B cell (primary cell): ENCODE results near the gene AK1. TPM values are rescaled to one million over a fixed set of nuclear protein-coding genes. Genes with fewer than 3 reads are reported as not detected.

Experiments
- ATAC-seq: fragments of 200-7000 bp; cut with Tn5 transposase; one replicate; pipeline ENCODE4 v1.10.0; 2021; ENCODE audit warnings: low read depth, mild to moderate bottlenecking, moderate number of reproducible peaks, moderate library complexity
- CTCF ChIA-PET: fragments of 350-600 bp; sonication (Branson Sonifier 250); formaldehyde crosslinking; loops from one replicate; lab custom pipeline; 2021; ENCODE audit warnings: antibody characterized with exemption, inconsistent platforms; lab: Charles Lee
- POLR2A ChIA-PET: fragments of 350-600 bp; sonication (Branson Sonifier 250); formaldehyde crosslinking; loops from one replicate; lab custom pipeline; 2021; ENCODE audit warnings: antibody characterized with exemption; lab: Charles Lee
- DNase-seq: peaks from one replicate; pipeline ENCODE4 v3.0.0; 2013
- H2AFZ ChIP-seq: 2 replicates; pipeline ENCODE4 v1.6.1; 2012; ENCODE audit warnings: mild to moderate bottlenecking, low read depth, low read length; ENCODE audit not compliant: insufficient read depth, poor library complexity, severe bottlenecking
- H3K27ac ChIP-seq, 2 donors: 1 replicate in 1 of 2; 2 replicates in 1 of 2; pipeline ENCODE4 v1.5.1; 2012 to 2013; ENCODE audit warnings: low read length in 2 of 2, mild to moderate bottlenecking in 2 of 2, moderate library complexity in 1 of 2
- H3K27me3 ChIP-seq, 4 experiments: fragments of 200-600 bp in 1 of 4; sonication (generic) in 1 of 4; replicated peaks in 1 of 4; 1 replicate in 2 of 4; 2 replicates in 2 of 4; pipeline versions ENCODE4 v1.6.1 to v1.7.0; 2013 to 2016; ENCODE audit warnings: low read length in 3 of 4, mild to moderate bottlenecking in 2 of 4, mixed read lengths in 1 of 4, moderate library complexity in 1 of 4; ENCODE audit not compliant: insufficient read depth in 4 of 4, control insufficient read depth in 3 of 4; ENCODE audit errors: control extremely low read depth in 1 of 4
- H3K36me3 ChIP-seq, 2 experiments: replicated peaks in 1 of 2; 1 replicate in 1 of 2; 2 replicates in 1 of 2; pipeline versions ENCODE4 v1.6.1 to v1.7.1; 2013; ENCODE audit warnings: low read length in 1 of 2; ENCODE audit not compliant: insufficient read depth in 2 of 2, control insufficient read depth in 1 of 2; ENCODE audit errors: control extremely low read depth in 1 of 2, extremely low read depth in 1 of 2
- H3K4me1 ChIP-seq, 2 donors: fragments of 200-600 bp in 1 of 2; sonication (generic) in 1 of 2; 1 replicate in 1 of 2; 2 replicates in 1 of 2; pipeline versions ENCODE4 v1.5.1 to v1.6.1; 2013 to 2017; ENCODE audit warnings: low read length in 2 of 2; ENCODE audit not compliant: control insufficient read depth in 2 of 2, insufficient read depth in 2 of 2
- H3K4me2 ChIP-seq: replicated peaks from 2 replicates; pipeline ENCODE3; 2012; ENCODE audit warnings: mild to moderate bottlenecking, low read depth, low read length; ENCODE audit not compliant: poor library complexity, severe bottlenecking
- H3K4me3 ChIP-seq, 5 experiments: fragments of 200-600 bp in 1 of 5; sonication (generic) in 1 of 5; 1 replicate in 3 of 5; 2 replicates in 2 of 5; pipeline versions ENCODE4 v1.5.1 to v1.7.0; 2011 to 2016; ENCODE audit warnings: low read length in 4 of 5, mild to moderate bottlenecking in 4 of 5, low read depth in 2 of 5, control low read depth in 1 of 5, moderate library complexity in 1 of 5; ENCODE audit not compliant: insufficient read depth in 1 of 5; ENCODE audit errors: control extremely low read depth in 1 of 5, extremely low read depth in 1 of 5
- H3K79me2 ChIP-seq: fragments of 200-600 bp; sonication (generic); one replicate; pipeline ENCODE4 v1.6.0; 2016; ENCODE audit warnings: low read length; ENCODE audit not compliant: control insufficient read depth, insufficient read depth
- H3K9ac ChIP-seq: fragments of 200-600 bp; sonication (generic); 2 replicates; pipeline ENCODE4 v1.6.1; 2017; ENCODE audit warnings: mild to moderate bottlenecking, low read length, moderate library complexity
- H3K9me3 ChIP-seq, 3 donors: one replicate each; pipeline versions ENCODE4 v1.6.1 to v1.7.1; 2013; ENCODE audit warnings: low read length in 2 of 3; ENCODE audit not compliant: control insufficient read depth in 2 of 3, insufficient read depth in 1 of 3; ENCODE audit errors: control extremely low read depth in 1 of 3
- H4K20me1 ChIP-seq: 2 replicates; pipeline ENCODE4 v1.6.0; 2012; ENCODE audit warnings: mild to moderate bottlenecking, low read length; ENCODE audit not compliant: insufficient read depth, control insufficient read depth, poor library complexity, severe bottlenecking
- H3K27ac Mint-ChIP-seq: one replicate; pipeline ENCODE4 v1.8.0; 2021; ENCODE audit warnings: mixed read lengths
- H3K27me3 Mint-ChIP-seq: one replicate; pipeline ENCODE4 v1.8.0; 2021; ENCODE audit warnings: mixed read lengths
- H3K4me1 Mint-ChIP-seq: one replicate; pipeline ENCODE4 v1.8.0; 2021; ENCODE audit warnings: mixed read lengths
- H3K4me3 Mint-ChIP-seq: one replicate; pipeline ENCODE4 v1.8.0; 2021; ENCODE audit warnings: mixed read lengths
- H3K9me3 Mint-ChIP-seq: one replicate; pipeline ENCODE4 v1.8.0; 2022; ENCODE audit warnings: mixed read lengths; ENCODE audit not compliant: insufficient read depth
- CTCF ChIP-seq: fragments of 200-600 bp; IDR thresholded peaks from one replicate; pipeline ENCODE4 v1.8.0; 2022; ENCODE audit warnings: antibody characterized with exemption, mild to moderate bottlenecking
- EZH2 ChIP-seq: IDR thresholded peaks from 2 replicates; pipeline ENCODE4 v1.6.1; 2012; ENCODE audit warnings: borderline replicate concordance, low read depth, mild to moderate bottlenecking, moderate library complexity, low read length; ENCODE audit not compliant: insufficient read depth, poor library complexity, severe bottlenecking
- WGBS: methylation state at CpG from one replicate; pipeline ENCODE4 v1.1.5; 2013; ENCODE audit warnings: missing lambda C conversion rate; ENCODE audit not compliant: insufficient coverage; 5-methylcytosine and 5-hydroxymethylcytosine counted together
- intact Hi-C: fragments of 100-400 bp; cut with micrococcal nuclease; formaldehyde crosslinking; loops from one replicate; pipeline ENCODE4 v1.10.0; 2022
- polyA plus RNA-seq: library from polyadenylated mRNA; depleted of rRNA; stranded (reverse); fragments of >200 nt; gene quantifications from 2 replicates; pipeline ENCODE4 v1.2.3, GENCODE V29; 2012
- total RNA-seq, 2 donors: library from RNA; stranded (reverse); fragments of 120-200 nt in 1 of 2; gene quantifications; 1 replicate in 1 of 2; 2 replicates in 1 of 2; pipeline versions ENCODE4 v1.2.3 to v1.2.4, GENCODE V29; 2013 to 2022

Gene AK1
- total and polyA plus RNA-seq, 2 donors (not counting 1 experiment from before 2014, with no cell fraction given), result 28.0 to 31.8 TPM

DNA sequence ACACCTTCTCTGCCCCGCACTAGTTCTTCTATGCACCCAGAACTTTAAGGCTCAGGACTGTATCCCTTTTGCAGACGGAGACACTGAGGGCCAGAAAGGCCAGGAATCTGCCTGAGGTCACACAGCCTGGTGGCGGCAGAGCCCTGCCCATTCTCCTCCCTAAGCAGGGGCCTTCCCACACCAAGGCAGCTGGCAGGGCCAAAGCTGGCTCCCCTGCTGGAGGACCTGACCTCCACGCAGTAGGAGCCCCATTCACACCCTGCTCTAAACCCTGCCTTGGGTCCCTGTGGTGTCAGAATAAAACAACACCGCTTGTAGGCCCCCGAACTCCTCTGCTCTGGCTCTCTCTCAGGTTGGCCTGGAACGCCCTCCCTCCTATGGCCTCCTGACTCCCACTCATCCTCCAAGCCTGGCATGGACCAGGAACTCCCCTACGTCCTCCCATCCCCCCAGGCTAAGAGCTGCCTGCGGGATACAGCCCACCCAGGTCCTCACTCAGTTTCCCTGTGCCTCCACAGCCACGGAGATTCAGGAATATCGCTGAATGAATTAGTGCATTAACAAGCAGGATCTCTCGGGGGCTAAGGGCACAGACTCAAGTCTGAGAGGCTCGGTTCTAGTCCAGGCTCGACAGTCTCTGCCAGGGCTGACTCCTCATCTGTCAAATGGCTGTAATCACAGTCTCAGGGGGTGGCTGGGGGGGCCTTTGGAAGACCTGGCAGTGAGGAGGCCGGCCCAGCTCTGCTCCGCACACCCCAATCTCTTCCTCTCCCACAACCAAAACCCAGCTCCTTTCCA lies 19.1 kb upstream of the AK1 start:
- Histone ChIP-seq H3K4me2 (peak overlapping the region; percentile 62), H3K9ac (no peak overlapping the region), H3K27ac (no peak overlapping the region), H3K79me2 (peaks cover 19% of the 10 kb centered on the region), H4K20me1 (peaks cover 5% of the 10 kb centered on the region), H3K9me3 (peaks cover 0 to 38% (median 9%) of the 10 kb centered on the region in 3 donors), H2AFZ (no peak overlapping the region), H3K27me3 (no peaks in the 10 kb centered on the region), H3K4me3 (no peak overlapping the region), H3K4me1 (peaks cover 25 to 42% of the 10 kb centered on the region in 2 donors), H3K36me3 (peaks cover 0 to 38% of the 10 kb centered on the region in 2 experiments)
- ATAC-seq (no peak), DNase-seq (peak; percentile 10)
- TF ChIP-seq EZH2 (no peak), CTCF (no peak)
- WGBS, result 97% methylated on average over 15 of the region's 16 CpGs
- peak overlapping the region; percentile 61 for H3K27ac Mint-ChIP-seq
- intact Hi-C loops, result no loop called here
- ChIA-PET POLR2A (interaction anchor here (1.1 to 12.6 kb wide), 5 partner anchors 10 to 126 kb away, joined by 3 to 228 read pairs (median 6); partner anchors contain the start of gene ST6GALNAC4), CTCF (interaction anchor here (0.9 kb wide), 2 partner anchors 25 to 27 kb away, joined by 3 to 4 read pairs; no protein-coding TSS in a partner anchor)
- H3K4me3 Mint-ChIP-seq, result peak overlapping the region; percentile 55
- H3K9me3 Mint-ChIP-seq, result peaks cover 6% of the 10 kb centered on the region
- no peaks in the 10 kb centered on the region for H3K27me3 Mint-ChIP-seq
- peaks cover 35% of the 10 kb centered on the region for H3K4me1 Mint-ChIP-seq

DNA sequence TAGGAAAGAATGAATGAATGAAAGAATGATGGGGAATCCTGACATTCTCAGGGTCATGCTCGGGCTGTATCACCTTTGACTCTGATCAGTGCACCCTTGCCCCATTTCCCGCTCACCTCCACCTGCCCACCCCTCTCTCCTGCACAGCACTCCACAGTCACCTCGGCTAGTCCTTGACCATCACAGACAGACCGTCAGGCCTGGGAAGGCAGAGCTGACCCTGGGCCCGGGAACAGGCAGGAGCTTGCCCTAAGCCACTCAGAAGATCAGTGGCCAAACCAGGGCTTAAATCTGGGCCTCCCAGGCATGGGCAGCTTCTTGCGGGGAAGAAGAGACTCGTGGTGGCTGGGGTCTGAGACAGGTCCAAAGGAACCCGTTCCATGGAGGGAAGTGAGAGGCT lies 18.3 kb upstream of the AK1 start:
- intact Hi-C loops, result no loop called here

More for the DNA sequence above, 18.3 kb upstream of the AK1 start:
- H3K4me2 ChIP-seq, result no peak overlapping the region
- ChIA-PET POLR2A (interaction anchor here (12.6 kb wide), 1 partner anchor 20 kb away, joined by 228 read pairs; the partner anchor contains the start of gene ST6GALNAC4), CTCF (no interaction called here)
- no peak overlapping the region for H3K4me3 ChIP-seq
- H3K9ac ChIP-seq, result no peak overlapping the region
- peaks cover 0 to 38% (median 9%) of the 10 kb centered on the region in 3 donors for H3K9me3 ChIP-seq
- H3K36me3 ChIP-seq, result peaks cover 0 to 38% of the 10 kb centered on the region in 2 experiments
- peaks cover 6% of the 10 kb centered on the region for H3K9me3 Mint-ChIP-seq
- H3K79me2 ChIP-seq, result peaks cover 19% of the 10 kb centered on the region
- 98% methylated on average over 8 of the region's 8 CpGs for WGBS
- peak overlapping the region; percentile 61 for H3K27ac Mint-ChIP-seq
- H3K27me3 ChIP-seq, result no peaks in the 10 kb centered on the region
- no peak overlapping the region for H2AFZ ChIP-seq
- no peak for TF ChIP-seq EZH2
- TF ChIP-seq CTCF, result no peak
- peaks cover 5% of the 10 kb centered on the region for H4K20me1 ChIP-seq
- DNase-seq (no peak), ATAC-seq (no peak)
- peaks cover 20 to 34% of the 10 kb centered on the region in 2 donors for H3K4me1 ChIP-seq
- no peak overlapping the region for H3K4me3 Mint-ChIP-seq
- no peaks in the 10 kb centered on the region for H3K27me3 Mint-ChIP-seq
- H3K27ac ChIP-seq, result no peak overlapping the region
- H3K4me1 Mint-ChIP-seq, result peaks cover 30% of the 10 kb centered on the region
